Liver (tissue), 9 donors: ENCODE data around the gene PTPRD. TPM values are rescaled to one million over a fixed set of nuclear protein-coding genes. Genes with fewer than 3 reads are reported as not detected.

Source experiments
- DNase-seq: peaks from one replicate; pipeline ENCODE4 v3.0.0-alpha.2; 2017; ENCODE audit warnings: low spot score
- H3K27ac ChIP-seq, 2 donors: one replicate each; pipeline ENCODE4 v1.7.0; 2013; ENCODE audit warnings: inconsistent platforms in 2 of 2, low read length in 2 of 2, control low read depth in 1 of 2, low read depth in 1 of 2, mild to moderate bottlenecking in 1 of 2
- H3K27me3 ChIP-seq, 4 donors: one replicate each; pipeline versions ENCODE4 v1.6.1 to v1.7.0; 2013; ENCODE audit warnings: low read length in 3 of 4, inconsistent platforms in 1 of 4, mild to moderate bottlenecking in 1 of 4, moderate library complexity in 1 of 4; ENCODE audit not compliant: control insufficient read depth in 4 of 4, insufficient read depth in 4 of 4
- H3K36me3 ChIP-seq, 4 donors: one replicate each; pipeline versions ENCODE4 v1.6.1 to v1.7.0; 2013; ENCODE audit warnings: low read length in 3 of 4, mild to moderate bottlenecking in 3 of 4, low read depth in 1 of 4, moderate library complexity in 1 of 4; ENCODE audit not compliant: control insufficient read depth in 4 of 4, insufficient read depth in 3 of 4
- H3K4me1 ChIP-seq, 4 donors: one replicate each; pipeline versions ENCODE4 v1.6.1 to v1.7.0; 2013; ENCODE audit warnings: low read length in 3 of 4, mild to moderate bottlenecking in 3 of 4, moderate library complexity in 1 of 4; ENCODE audit not compliant: control insufficient read depth in 4 of 4, insufficient read depth in 4 of 4
- H3K4me3 ChIP-seq, 3 donors: one replicate each; pipeline versions ENCODE4 v1.6.1 to v1.7.0; 2013; ENCODE audit warnings: low read length in 3 of 3, control low read depth in 1 of 3, low read depth in 1 of 3, mild to moderate bottlenecking in 1 of 3
- H3K9ac ChIP-seq, 2 donors: one replicate each; pipeline ENCODE4 v1.7.0; 2013; ENCODE audit warnings: low read length in 2 of 2, mild to moderate bottlenecking in 2 of 2, moderate library complexity in 2 of 2, control low read depth in 1 of 2, low read depth in 1 of 2
- H3K9me3 ChIP-seq, 4 donors: one replicate each; pipeline versions ENCODE4 v1.6.1 to v1.7.0; 2013; ENCODE audit warnings: low read length in 3 of 4; ENCODE audit not compliant: control insufficient read depth in 4 of 4
- EGR1 ChIP-seq, 2 donors: IDR thresholded peaks; 2 replicates each; pipeline ENCODE4 v1.6.1; 2016 to 2018; ENCODE audit warnings: antibody characterized with exemption in 2 of 2, low read depth in 2 of 2
- FOXA1 ChIP-seq: IDR thresholded peaks from 2 replicates; pipeline ENCODE4 v1.6.1; 2016; ENCODE audit warnings: antibody characterized with exemption
- FOXA2 ChIP-seq: IDR thresholded peaks from 2 replicates; pipeline ENCODE4 v1.6.1; 2016; ENCODE audit warnings: antibody characterized with exemption
- GABPA ChIP-seq, 2 donors: IDR thresholded peaks in 1 of 2; conservative IDR thresholded peaks in 1 of 2; 2 replicates each; pipeline ENCODE4 v1.6.1; 2016; ENCODE audit warnings: antibody characterized with exemption in 2 of 2, mild to moderate bottlenecking in 1 of 2, moderate library complexity in 1 of 2
- HNF4A ChIP-seq, 2 donors: conservative IDR thresholded peaks; 2 replicates each; pipeline ENCODE4 v1.6.1; 2016; ENCODE audit warnings: antibody characterized with exemption in 2 of 2, mild to moderate bottlenecking in 2 of 2
- JUND ChIP-seq, 2 donors: IDR thresholded peaks; 2 replicates each; pipeline ENCODE4 v1.6.1; 2016; ENCODE audit warnings: antibody characterized with exemption in 2 of 2
- MAX ChIP-seq: IDR thresholded peaks from 2 replicates; pipeline ENCODE4 v1.6.1; 2016; ENCODE audit warnings: antibody characterized with exemption
- RXRA ChIP-seq, 2 donors: IDR thresholded peaks; 2 replicates each; pipeline ENCODE4 v1.6.1; 2017 to 2018; ENCODE audit warnings: antibody characterized with exemption in 2 of 2, mild to moderate bottlenecking in 1 of 2
- SP1 ChIP-seq: IDR thresholded peaks from 2 replicates; pipeline ENCODE4 v1.6.1; 2018; ENCODE audit warnings: antibody characterized with exemption, mild to moderate bottlenecking
- TAF1 ChIP-seq: conservative IDR thresholded peaks from 2 replicates; pipeline ENCODE4 v1.6.1; 2016; ENCODE audit warnings: antibody characterized with exemption, mild to moderate bottlenecking
- YY1 ChIP-seq: IDR thresholded peaks from 2 replicates; pipeline ENCODE4 v1.6.1; 2016; ENCODE audit warnings: antibody characterized with exemption, mild to moderate bottlenecking
- WGBS: extraction: QIAGEN DNeasy Blood & Tissue Kit; methylation state at CpG from one replicate; pipeline ENCODE4 v1.1.7; 2013; 5-methylcytosine and 5-hydroxymethylcytosine counted together
- polyA plus RNA-seq, 2 donors: library from polyadenylated mRNA; stranded (reverse) in 1 of 2; unstranded in 1 of 2; fragments of 200-250 nt in 1 of 2; fragments of >200 nt in 1 of 2; fragmentation: Nextera tagmentation in 1 of 2; extraction: Ambion mirVana in 1 of 2; gene quantifications; one replicate each; pipeline versions ENCODE4 v1.2.1 to v1.2.3, GENCODE V29; 2013 to 2015
- total RNA-seq, 2 donors: library from RNA; depleted of rRNA; stranded (reverse); fragments of >200 nt; gene quantifications; one replicate each; pipeline ENCODE4 v1.2.3, GENCODE V29; 2014
- TF ChIP-seq, protein P1 (sequence below): IDR thresholded peaks from 2 replicates; pipeline ENCODE4 v1.6.1; 2016; ENCODE audit warnings: antibody characterized with exemption, mild to moderate bottlenecking
- TF ChIP-seq, protein P2 (sequence below): fragments of 150-350 bp; IDR thresholded peaks from 2 replicates; pipeline ENCODE4 v1.5.1; 2017; ENCODE audit warnings: improper control_type of control experiment, low read depth, low read length; ENCODE audit not compliant: missing input control
- donor health status: healthy.
- donor health status: healthy.
- donor health status: healthy.
- donor health status: healthy.
- donor health status: healthy.

The PTPRD gene
- total and polyA plus RNA-seq, 4 donors = 0.78 to 34.2 (median 4.7) TPM

- Histone ChIP-seq H3K4me1 (no peaks in the 10 kb centered on the region), H3K9ac (no peak overlapping the region), H3K9me3 (peaks cover 0 to 7% (median 0%) of the 10 kb centered on the region in 4 donors), H3K27me3 (no peaks in the 10 kb centered on the region), H3K4me3 (no peak overlapping the region), H3K36me3 (no peaks in the 10 kb centered on the region), H3K27ac (no peak overlapping the region)
- no peak for DNase-seq
- TF ChIP-seq SP1 (no peak), EGR1 (IDR thresholded peaks at IDR 0.05; ENCODE audit: low read depth in 2 of 2) (no peak), RXRA (IDR thresholded peaks at IDR 0.05) (no peak), JUND (IDR thresholded peaks at IDR 0.05) (no peak), MAX (no peak), HNF4A (conservative IDR thresholded peaks at IDR 0.05) (no peak), TAF1 (no peak), FOXA2 (no peak), GABPA (IDR thresholded peaks at IDR 0.05 in 1 of 2, conservative IDR thresholded peaks at IDR 0.05 in 1 of 2) (no peak), FOXA1 (no peak), YY1 (no peak)
- TF ChIP-seq, protein P1, sequence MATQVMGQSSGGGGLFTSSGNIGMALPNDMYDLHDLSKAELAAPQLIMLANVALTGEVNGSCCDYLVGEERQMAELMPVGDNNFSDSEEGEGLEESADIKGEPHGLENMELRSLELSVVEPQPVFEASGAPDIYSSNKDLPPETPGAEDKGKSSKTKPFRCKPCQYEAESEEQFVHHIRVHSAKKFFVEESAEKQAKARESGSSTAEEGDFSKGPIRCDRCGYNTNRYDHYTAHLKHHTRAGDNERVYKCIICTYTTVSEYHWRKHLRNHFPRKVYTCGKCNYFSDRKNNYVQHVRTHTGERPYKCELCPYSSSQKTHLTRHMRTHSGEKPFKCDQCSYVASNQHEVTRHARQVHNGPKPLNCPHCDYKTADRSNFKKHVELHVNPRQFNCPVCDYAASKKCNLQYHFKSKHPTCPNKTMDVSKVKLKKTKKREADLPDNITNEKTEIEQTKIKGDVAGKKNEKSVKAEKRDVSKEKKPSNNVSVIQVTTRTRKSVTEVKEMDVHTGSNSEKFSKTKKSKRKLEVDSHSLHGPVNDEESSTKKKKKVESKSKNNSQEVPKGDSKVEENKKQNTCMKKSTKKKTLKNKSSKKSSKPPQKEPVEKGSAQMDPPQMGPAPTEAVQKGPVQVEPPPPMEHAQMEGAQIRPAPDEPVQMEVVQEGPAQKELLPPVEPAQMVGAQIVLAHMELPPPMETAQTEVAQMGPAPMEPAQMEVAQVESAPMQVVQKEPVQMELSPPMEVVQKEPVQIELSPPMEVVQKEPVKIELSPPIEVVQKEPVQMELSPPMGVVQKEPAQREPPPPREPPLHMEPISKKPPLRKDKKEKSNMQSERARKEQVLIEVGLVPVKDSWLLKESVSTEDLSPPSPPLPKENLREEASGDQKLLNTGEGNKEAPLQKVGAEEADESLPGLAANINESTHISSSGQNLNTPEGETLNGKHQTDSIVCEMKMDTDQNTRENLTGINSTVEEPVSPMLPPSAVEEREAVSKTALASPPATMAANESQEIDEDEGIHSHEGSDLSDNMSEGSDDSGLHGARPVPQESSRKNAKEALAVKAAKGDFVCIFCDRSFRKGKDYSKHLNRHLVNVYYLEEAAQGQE = no peak
- TF ChIP-seq, protein P2, sequence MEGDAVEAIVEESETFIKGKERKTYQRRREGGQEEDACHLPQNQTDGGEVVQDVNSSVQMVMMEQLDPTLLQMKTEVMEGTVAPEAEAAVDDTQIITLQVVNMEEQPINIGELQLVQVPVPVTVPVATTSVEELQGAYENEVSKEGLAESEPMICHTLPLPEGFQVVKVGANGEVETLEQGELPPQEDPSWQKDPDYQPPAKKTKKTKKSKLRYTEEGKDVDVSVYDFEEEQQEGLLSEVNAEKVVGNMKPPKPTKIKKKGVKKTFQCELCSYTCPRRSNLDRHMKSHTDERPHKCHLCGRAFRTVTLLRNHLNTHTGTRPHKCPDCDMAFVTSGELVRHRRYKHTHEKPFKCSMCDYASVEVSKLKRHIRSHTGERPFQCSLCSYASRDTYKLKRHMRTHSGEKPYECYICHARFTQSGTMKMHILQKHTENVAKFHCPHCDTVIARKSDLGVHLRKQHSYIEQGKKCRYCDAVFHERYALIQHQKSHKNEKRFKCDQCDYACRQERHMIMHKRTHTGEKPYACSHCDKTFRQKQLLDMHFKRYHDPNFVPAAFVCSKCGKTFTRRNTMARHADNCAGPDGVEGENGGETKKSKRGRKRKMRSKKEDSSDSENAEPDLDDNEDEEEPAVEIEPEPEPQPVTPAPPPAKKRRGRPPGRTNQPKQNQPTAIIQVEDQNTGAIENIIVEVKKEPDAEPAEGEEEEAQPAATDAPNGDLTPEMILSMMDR = no peak
Measured at GRCh38 chr9:9231946-9232345, 1380.9 kb downstream of the PTPRD start.

DNA sequence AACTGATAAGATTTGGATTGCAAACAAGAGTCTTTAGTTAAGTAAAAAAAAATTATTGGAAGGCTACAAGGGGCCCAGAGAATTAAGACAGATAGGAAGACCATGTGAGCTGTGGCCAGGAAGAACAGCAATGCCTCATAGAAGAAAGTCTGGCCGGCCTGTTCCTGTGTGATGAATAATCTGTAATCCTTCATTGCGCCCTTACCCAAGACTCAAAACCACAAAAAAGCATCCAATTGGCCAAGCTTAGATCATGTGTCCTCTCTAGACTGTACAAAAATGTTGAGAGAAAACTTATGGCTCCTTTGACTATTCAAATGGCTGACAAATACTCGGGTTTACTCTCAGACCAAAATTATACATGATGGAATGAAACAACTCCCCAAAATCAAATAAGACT lies 1383.5 kb downstream of the PTPRD start:
- H3K9ac ChIP-seq = no peak overlapping the region
- peaks cover 0 to 7% (median 0%) of the 10 kb centered on the region in 4 donors for H3K9me3 ChIP-seq
- no peaks in the 10 kb centered on the region for H3K4me1 ChIP-seq
- WGBS = 85% methylated on average over 3 of the region's 3 CpGs
- no peaks in the 10 kb centered on the region for H3K27me3 ChIP-seq
- no peak for TF ChIP-seq SP1
- TF ChIP-seq TAF1 = no peak
- TF ChIP-seq GABPA (IDR thresholded peaks at IDR 0.05 in 1 of 2, conservative IDR thresholded peaks at IDR 0.05 in 1 of 2) = no peak
- no peak for TF ChIP-seq RXRA (IDR thresholded peaks at IDR 0.05)
- TF ChIP-seq FOXA1 = no peak
- TF ChIP-seq EGR1 (IDR thresholded peaks at IDR 0.05; ENCODE audit: low read depth in 2 of 2) = no peak
- TF ChIP-seq, protein P1 = no peak
- DNase-seq = no peak
- no peaks in the 10 kb centered on the region for H3K36me3 ChIP-seq
- no peak overlapping the region for H3K4me3 ChIP-seq
- H3K27ac ChIP-seq = no peak overlapping the region
